Amniotic stem cell (primary cell): ENCODE results near the gene ASB13.

Experiments used
- DNase-seq: peaks from one replicate; lab custom pipeline; 2025; lab: John Stamatoyannopoulos, UW

ASB13 gene

DNA sequence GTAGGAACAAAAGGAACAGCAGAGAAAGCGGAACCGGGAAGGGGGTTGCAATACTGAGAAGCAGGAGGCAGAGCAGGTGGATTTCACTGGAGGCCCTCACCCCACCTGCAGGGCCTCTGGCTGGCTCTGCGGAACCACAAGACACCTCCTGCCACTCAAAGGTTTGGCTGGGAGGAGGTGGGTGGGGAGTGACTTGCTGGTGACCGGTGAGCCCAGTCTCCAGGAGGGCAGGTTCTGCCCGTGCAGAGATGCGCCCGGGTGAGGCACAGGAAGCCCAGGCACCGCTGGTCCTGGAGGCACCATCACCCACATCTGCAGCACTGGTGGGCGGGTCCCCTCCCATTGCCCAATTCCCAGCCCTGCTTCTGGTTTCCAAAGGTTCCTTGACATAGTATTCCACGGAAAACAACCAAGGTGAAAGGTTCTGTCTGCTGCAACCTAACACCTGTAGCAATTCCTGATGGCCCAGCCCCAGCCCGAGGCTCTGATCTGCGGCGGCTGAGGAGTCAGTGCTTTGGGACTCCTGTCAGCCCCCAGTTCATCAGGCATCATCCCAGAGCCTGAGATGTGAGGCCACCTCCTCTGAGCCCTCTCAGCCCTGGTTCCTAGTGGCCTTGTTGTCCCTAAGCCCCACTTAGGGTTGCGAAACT lies 77.3 kb downstream of the ASB13 start:
- DNase-seq = no peak
